Fibroblast of mammary gland (primary cell): ENCODE data around the gene DCN.

Experiments used
- DNase-seq: peaks from one replicate; pipeline ENCODE4 v3.0.0-alpha.2; 2010; ENCODE audit warnings: low read depth
- H3K4me3 ChIP-seq: 2 replicates; pipeline ENCODE4 v1.5.1; 2011; ENCODE audit warnings: low read depth, mild to moderate bottlenecking, low read length, moderate library complexity; ENCODE audit not compliant: control insufficient read depth
- CTCF ChIP-seq: conservative IDR thresholded peaks from 2 replicates; pipeline ENCODE4 v1.5.1; 2011; ENCODE audit warnings: low read depth, low read length, inconsistent platforms; ENCODE audit not compliant: control insufficient read depth, insufficient read depth

DCN gene, protein sequence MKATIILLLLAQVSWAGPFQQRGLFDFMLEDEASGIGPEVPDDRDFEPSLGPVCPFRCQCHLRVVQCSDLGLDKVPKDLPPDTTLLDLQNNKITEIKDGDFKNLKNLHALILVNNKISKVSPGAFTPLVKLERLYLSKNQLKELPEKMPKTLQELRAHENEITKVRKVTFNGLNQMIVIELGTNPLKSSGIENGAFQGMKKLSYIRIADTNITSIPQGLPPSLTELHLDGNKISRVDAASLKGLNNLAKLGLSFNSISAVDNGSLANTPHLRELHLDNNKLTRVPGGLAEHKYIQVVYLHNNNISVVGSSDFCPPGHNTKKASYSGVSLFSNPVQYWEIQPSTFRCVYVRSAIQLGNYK

DNA sequence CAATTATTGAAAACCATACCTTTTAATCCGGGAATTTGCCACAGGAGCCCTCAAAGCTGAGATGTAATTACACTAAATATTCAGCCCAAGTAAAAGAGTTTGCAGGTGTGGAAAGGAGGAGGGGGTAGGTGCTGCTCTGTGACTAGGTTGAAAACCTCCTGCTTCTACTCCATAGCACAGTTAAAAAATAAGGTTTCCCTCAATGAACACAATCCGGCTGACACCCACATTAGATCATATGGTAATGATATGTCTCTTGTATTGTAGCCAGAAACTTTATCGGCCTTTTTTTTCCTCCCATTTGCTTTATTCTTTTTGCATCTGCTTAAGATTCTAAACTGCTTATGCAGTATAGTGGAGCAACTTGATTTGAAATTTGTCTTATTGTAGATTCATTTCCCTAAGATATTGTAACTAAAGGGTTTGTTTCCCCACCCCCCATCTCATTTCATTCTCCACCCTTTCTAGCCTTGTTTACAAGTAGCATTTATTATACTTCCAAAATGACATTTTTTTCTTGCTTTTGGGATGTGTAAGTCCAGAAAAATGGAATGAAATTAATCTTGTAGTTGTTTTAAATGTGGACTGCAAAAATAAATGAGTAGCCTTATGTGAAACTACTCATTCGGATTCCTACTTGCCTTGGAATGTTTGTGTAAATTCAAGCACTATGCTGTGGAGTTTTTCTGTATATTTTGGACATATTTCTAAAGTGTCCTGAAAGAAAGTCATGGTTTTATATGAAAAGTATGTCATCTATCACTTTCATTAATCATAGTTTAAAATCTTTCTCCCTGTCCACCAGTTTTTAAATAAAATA lies at the start of gene DCN:
Gene DCN, minus strand, starts transcription at position 182 of the 820 bp plus-strand sequence. CDS start 4,265 bp downstream, outside the sequence.
- H3K4me3 ChIP-seq, result peak within 1 kb of the TSS; percentile 51
- DNase-seq, result peak; percentile 76
- no peak for TF ChIP-seq CTCF

DNA sequence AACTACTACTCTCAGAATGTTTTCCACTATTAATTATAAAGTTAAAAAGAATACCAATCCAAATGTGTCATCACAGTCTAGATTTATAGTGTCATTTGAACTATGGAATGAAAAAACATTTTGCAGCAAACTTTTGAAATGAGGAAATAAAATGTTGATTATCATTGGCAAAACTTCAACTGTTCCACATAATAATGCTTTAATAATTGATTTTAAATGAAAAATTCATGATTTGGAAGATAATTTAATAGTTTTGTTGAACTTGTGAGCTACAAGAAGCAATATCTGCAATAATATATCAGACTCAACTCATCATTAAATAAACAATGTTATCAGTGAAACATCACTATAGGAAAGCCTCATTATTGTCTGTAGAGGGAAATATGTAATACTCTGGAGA lies 48.2 kb upstream of the DCN start:
- DNase-seq, result no peak
- no peak overlapping the region for H3K4me3 ChIP-seq
- TF ChIP-seq CTCF, result no peak

GRCh38 chr12:91226951-91227350 lies 44.3 kb upstream of the DCN start:
- no peak for DNase-seq
- TF ChIP-seq CTCF, result no peak
- H3K4me3 ChIP-seq, result no peak overlapping the region

DNA sequence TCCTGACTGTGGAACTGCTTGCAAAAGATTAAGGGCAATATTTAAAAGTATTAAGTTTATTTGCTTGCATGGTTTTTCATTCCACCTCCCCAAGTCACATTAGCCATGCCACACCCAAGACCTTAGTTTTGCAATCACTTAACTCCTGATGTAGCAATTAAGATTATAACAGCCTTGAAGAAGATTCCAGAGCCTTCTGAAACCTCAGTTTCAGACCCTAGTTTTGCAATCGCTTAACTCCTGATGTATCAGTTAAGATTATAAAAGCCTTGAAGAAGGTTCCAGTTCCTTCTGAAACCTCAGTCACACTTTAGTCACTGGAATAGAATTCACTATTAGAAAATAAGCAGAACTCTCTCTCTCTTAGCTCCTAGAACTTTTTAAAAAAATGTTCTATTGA lies 42.7 kb upstream of the DCN start:
- no peak overlapping the region for H3K4me3 ChIP-seq
- no peak for TF ChIP-seq CTCF
- peak; percentile 65 for DNase-seq

GRCh38 chr12:91224401-91224800 lies 41.8 kb upstream of the DCN start:
- no peak overlapping the region for H3K4me3 ChIP-seq
- TF ChIP-seq CTCF, result no peak
- DNase-seq, result peak; percentile 41

DNA sequence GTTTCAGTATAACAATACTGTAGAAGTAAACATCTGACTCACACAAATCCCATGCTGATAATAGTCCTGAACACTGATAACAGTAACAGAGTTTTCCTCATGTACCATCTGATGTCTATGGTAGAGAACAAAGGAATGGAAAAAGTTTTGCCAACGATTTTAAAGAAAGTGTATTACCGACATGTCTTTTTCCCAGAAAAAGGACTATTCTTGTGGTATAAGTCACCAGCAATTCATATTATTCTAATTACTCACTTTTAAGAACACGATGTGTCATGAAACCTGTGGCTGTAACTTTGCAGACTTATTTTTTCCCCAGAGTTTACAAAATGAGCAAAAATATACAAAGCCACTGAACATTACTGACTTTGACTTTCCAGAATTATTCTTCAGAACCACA lies 40.1 kb upstream of the DCN start:
- no peak overlapping the region for H3K4me3 ChIP-seq
- peak; percentile 86 for DNase-seq
- no peak for TF ChIP-seq CTCF
